Measurements from ENCODE around the gene TDRD12. TPM values are rescaled to one million over a fixed set of nuclear protein-coding genes. Genes with fewer than 3 reads are reported as not detected.
"Not testable (repeated sequence)": the region's sequence is repeated elsewhere in the genome, so short reads cannot be mapped to it uniquely, and the experiment has no call there.

The TDRD12 gene
- total RNA-seq, 1 donor from 2014 or later = 0.07 TPM

- Histone ChIP-seq H3K4me1 (no peaks in the 10 kb centered on the region), H3F3A (ENCODE audit: low read depth) (no peaks in the 10 kb centered on the region), H3K79me2 (ENCODE audit: low read depth) (no peaks in the 10 kb centered on the region), H3K9me3 (ENCODE audit: low read depth) (no peaks in the 10 kb centered on the region), H3K4me2 (no peak overlapping the region), H3K27me3 (no peaks in the 10 kb centered on the region), H3K4me3 (no peak overlapping the region), H4K20me1 (ENCODE audit: low read depth) (no peaks in the 10 kb centered on the region), H3K27ac (no peak overlapping the region), H3K36me3 (no peaks in the 10 kb centered on the region), H3K9ac (no peak overlapping the region), H2AFZ (replicated peaks) (no peak overlapping the region)
- no peak for DNase-seq (ENCODE audit: low spot score)
- Mint-ChIP-seq H3K4me1 (no peaks in the 10 kb centered on the region), H3K27me3 (ENCODE audit: insufficient read depth, low read depth) (peaks cover 3% of the 10 kb centered on the region), H3K36me3 (peaks cover 4% of the 10 kb centered on the region), H3K27ac (no peak overlapping the region), H3K9me3 (peaks cover 24% of the 10 kb centered on the region), H3K4me3 (no peak overlapping the region)
- TF ChIP-seq, protein P1, sequence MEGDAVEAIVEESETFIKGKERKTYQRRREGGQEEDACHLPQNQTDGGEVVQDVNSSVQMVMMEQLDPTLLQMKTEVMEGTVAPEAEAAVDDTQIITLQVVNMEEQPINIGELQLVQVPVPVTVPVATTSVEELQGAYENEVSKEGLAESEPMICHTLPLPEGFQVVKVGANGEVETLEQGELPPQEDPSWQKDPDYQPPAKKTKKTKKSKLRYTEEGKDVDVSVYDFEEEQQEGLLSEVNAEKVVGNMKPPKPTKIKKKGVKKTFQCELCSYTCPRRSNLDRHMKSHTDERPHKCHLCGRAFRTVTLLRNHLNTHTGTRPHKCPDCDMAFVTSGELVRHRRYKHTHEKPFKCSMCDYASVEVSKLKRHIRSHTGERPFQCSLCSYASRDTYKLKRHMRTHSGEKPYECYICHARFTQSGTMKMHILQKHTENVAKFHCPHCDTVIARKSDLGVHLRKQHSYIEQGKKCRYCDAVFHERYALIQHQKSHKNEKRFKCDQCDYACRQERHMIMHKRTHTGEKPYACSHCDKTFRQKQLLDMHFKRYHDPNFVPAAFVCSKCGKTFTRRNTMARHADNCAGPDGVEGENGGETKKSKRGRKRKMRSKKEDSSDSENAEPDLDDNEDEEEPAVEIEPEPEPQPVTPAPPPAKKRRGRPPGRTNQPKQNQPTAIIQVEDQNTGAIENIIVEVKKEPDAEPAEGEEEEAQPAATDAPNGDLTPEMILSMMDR (IDR thresholded peaks at IDR 0.05) = no peak
- TF ChIP-seq EZH2phosphoT487 (IDR thresholded peaks at IDR 0.05) (no peak), EZH2 (IDR thresholded peaks at IDR 0.05) (no peak)
Observed at GRCh38 chr19:32842061-32842460, 122.5 kb downstream of the TDRD12 start.

DNA sequence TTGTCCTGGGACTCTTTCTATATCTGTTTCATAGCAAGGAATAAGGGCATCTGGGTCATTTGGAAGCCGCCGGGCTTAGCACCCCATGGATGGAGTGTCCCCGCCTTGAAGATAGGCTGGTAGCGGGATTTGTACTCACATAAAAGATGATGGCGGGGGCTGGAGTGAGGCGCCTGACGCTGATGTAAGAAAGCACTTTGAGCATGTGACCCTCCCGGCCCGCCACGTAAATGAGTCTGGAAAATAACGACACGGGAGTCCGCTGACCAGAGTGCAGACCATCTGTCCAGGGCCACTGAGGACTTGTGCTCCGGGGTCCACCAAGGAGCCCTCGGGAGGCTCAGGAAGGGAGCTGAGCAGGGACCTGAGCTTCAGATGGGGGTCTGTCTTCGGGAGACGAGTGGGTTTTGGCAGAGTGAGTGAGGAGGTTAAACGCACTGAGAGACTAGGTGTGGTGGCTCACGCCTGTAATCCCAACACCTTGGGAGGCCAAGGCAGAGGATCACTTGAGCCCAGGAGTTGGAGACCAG, 124.2 kb downstream of the TDRD12 start:
- H3K36me3 Mint-ChIP-seq = peaks cover 4% of the 10 kb centered on the region
- Histone ChIP-seq H4K20me1 (ENCODE audit: low read depth) (no peaks in the 10 kb centered on the region), H3K27me3 (no peaks in the 10 kb centered on the region), H3K79me2 (ENCODE audit: low read depth) (no peaks in the 10 kb centered on the region), H3K4me3 (no peak overlapping the region), H3K4me1 (no peaks in the 10 kb centered on the region), H3K9me3 (ENCODE audit: low read depth) (no peaks in the 10 kb centered on the region), H3F3A (ENCODE audit: low read depth) (no peaks in the 10 kb centered on the region), H3K36me3 (no peaks in the 10 kb centered on the region), H3K9ac (no peak overlapping the region), H2AFZ (replicated peaks) (no peak overlapping the region), H3K27ac (no peak overlapping the region), H3K4me2 (no peak overlapping the region)
- H3K27me3 Mint-ChIP-seq (ENCODE audit: insufficient read depth, low read depth) = peaks cover 3% of the 10 kb centered on the region
- no peak overlapping the region for H3K27ac Mint-ChIP-seq
- peaks cover 24% of the 10 kb centered on the region for H3K9me3 Mint-ChIP-seq
- no peaks in the 10 kb centered on the region for H3K4me1 Mint-ChIP-seq
- H3K4me3 Mint-ChIP-seq = no peak overlapping the region
- TF ChIP-seq EZH2phosphoT487 (IDR thresholded peaks at IDR 0.05) (no peak), EZH2 (IDR thresholded peaks at IDR 0.05) (no peak)
- TF ChIP-seq, protein P1 (IDR thresholded peaks at IDR 0.05) = no peak
- DNase-seq (ENCODE audit: low spot score) = no peak

- not testable (repeated sequence) for H3K9me3 ChIP-seq (ENCODE audit: low read depth); H3K27me3 Mint-ChIP-seq (ENCODE audit: insufficient read depth, low read depth); H3F3A ChIP-seq (ENCODE audit: low read depth); H3K9me3 Mint-ChIP-seq; H3K36me3 ChIP-seq; H3K36me3 Mint-ChIP-seq; H2AFZ ChIP-seq (replicated peaks); H3K4me2 ChIP-seq; H3K4me1 Mint-ChIP-seq; H3K79me2 ChIP-seq (ENCODE audit: low read depth); H3K27ac Mint-ChIP-seq; H3K9ac ChIP-seq; H3K27ac ChIP-seq; H3K4me3 ChIP-seq; H3K4me1 ChIP-seq; H3K27me3 ChIP-seq; H4K20me1 ChIP-seq (ENCODE audit: low read depth); H3K4me3 Mint-ChIP-seq; DNase-seq (ENCODE audit: low spot score)
Observed at GRCh38 chr19:32848035-32848434, 128.5 kb downstream of the TDRD12 start.

GRCh38 chr19:32852216-32852615, 132.6 kb downstream of the TDRD12 start:
- H3K27me3 ChIP-seq = no peaks in the 10 kb centered on the region
- H3K9ac ChIP-seq = no peak overlapping the region
- no peaks in the 10 kb centered on the region for H3K4me1 Mint-ChIP-seq
- no peak overlapping the region for H3K27ac Mint-ChIP-seq
- H3K79me2 ChIP-seq (ENCODE audit: low read depth) = no peaks in the 10 kb centered on the region
- H3K9me3 ChIP-seq (ENCODE audit: low read depth) = no peaks in the 10 kb centered on the region
- no peak overlapping the region for H2AFZ ChIP-seq (replicated peaks)
- H3K4me1 ChIP-seq = no peaks in the 10 kb centered on the region
- no peaks in the 10 kb centered on the region for H3K36me3 ChIP-seq
- H3F3A ChIP-seq (ENCODE audit: low read depth) = no peaks in the 10 kb centered on the region
- no peak for TF ChIP-seq EZH2 (IDR thresholded peaks at IDR 0.05)
- no peak for TF ChIP-seq EZH2phosphoT487 (IDR thresholded peaks at IDR 0.05)
- TF ChIP-seq, protein P1 (IDR thresholded peaks at IDR 0.05) = no peak
- DNase-seq (ENCODE audit: low spot score) = no peak
- H3K4me2 ChIP-seq = no peak overlapping the region
- no peak overlapping the region for H3K4me3 Mint-ChIP-seq
- H3K4me3 ChIP-seq = no peak overlapping the region
- no peaks in the 10 kb centered on the region for H3K27me3 Mint-ChIP-seq (ENCODE audit: insufficient read depth, low read depth)
- no peaks in the 10 kb centered on the region for H4K20me1 ChIP-seq (ENCODE audit: low read depth)
- no peak overlapping the region for H3K27ac ChIP-seq
- H3K9me3 Mint-ChIP-seq = no peaks in the 10 kb centered on the region
- no peaks in the 10 kb centered on the region for H3K36me3 Mint-ChIP-seq

DNA sequence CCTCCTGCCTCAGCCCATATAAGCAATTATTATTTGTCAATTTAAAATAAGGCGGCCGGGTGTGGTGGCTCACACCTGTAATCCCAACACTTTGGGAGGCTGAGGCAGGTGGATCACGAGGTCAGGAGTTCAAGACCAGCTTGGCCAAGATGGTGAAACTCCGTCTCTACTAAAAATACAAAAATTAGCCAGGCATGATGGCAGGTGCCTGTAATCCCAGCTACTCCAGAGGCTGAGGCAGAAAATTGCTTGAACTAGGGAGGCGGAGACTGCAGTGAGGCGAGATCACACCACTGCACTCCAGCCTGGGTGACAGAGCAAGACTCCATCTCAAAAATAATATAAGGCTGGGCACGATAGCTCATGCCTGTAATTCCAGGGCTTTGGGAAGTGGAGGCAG, 137.3 kb downstream of the TDRD12 start:
- H3K9me3 Mint-ChIP-seq = not testable (repeated sequence)

More for the DNA sequence above, 137.3 kb downstream of the TDRD12 start:
- H3K36me3 Mint-ChIP-seq; H3K79me2 ChIP-seq (ENCODE audit: low read depth); H3K4me3 ChIP-seq; H3K4me3 Mint-ChIP-seq; H3K4me1 Mint-ChIP-seq; H3K27me3 Mint-ChIP-seq (ENCODE audit: insufficient read depth, low read depth); DNase-seq (ENCODE audit: low spot score); H3K27ac ChIP-seq; H3K4me2 ChIP-seq; H2AFZ ChIP-seq (replicated peaks); H3K27ac Mint-ChIP-seq; H3K9ac ChIP-seq; H3K36me3 ChIP-seq; H3K4me1 ChIP-seq; H4K20me1 ChIP-seq (ENCODE audit: low read depth); H3K9me3 ChIP-seq (ENCODE audit: low read depth); H3F3A ChIP-seq (ENCODE audit: low read depth); H3K27me3 ChIP-seq: not testable (repeated sequence)
